Glomerular endothelial cell (primary cell): Measurements from ENCODE around the gene SMTNL2. TPM values are rescaled to one million over a fixed set of nuclear protein-coding genes. Genes with fewer than 3 reads are reported as not detected.

Experiments
- total RNA-seq: library from RNA; depleted of rRNA; stranded (reverse); fragments of >200 nt; gene quantifications from 2 replicates; pipeline ENCODE4 v1.2.3, GENCODE V29; 2015

Gene SMTNL2
- total RNA-seq, 1 donor from 2014 or later, result not detected

Other genes with a start within 250 kb of the SMTNL2 start
- gene UBE2G1, start 217.9 kb upstream of the SMTNL2 start, total RNA-seq, result 60.0 and 79.8 TPM in 2 replicates
- gene SPNS3, start 150.6 kb upstream of the SMTNL2 start, total RNA-seq, result 0.23 and 0.24 TPM in 2 replicates
- gene SPNS2, start 85.6 kb upstream of the SMTNL2 start, total RNA-seq, result 69.1 and 92.0 TPM in 2 replicates
- 65.0 and 84.7 TPM in 2 replicates for gene MYBBP1A, start 29.1 kb upstream of the SMTNL2 start, total RNA-seq
- gene GGT6, start 24.0 kb upstream of the SMTNL2 start, total RNA-seq, result not detected in 2 replicates
- not detected in 2 replicates for gene ALOX15, start 57.1 kb downstream of the SMTNL2 start, total RNA-seq
- 21.8 and 25.5 TPM in 2 replicates for gene PELP1, start 119.6 kb downstream of the SMTNL2 start, total RNA-seq
- 11.6 and 13.0 TPM in 2 replicates for gene ARRB2, start 126.1 kb downstream of the SMTNL2 start, total RNA-seq
- gene MED11, start 146.9 kb downstream of the SMTNL2 start, total RNA-seq, result 22.6 and 32.6 TPM in 2 replicates
- 0.06 and 0.15 TPM in 2 replicates for gene ZMYND15, start 155.3 kb downstream of the SMTNL2 start, total RNA-seq
- 18.0 and 18.5 TPM in 2 replicates for gene CXCL16, start 155.4 kb downstream of the SMTNL2 start, total RNA-seq
- gene TM4SF5, start 187.4 kb downstream of the SMTNL2 start, total RNA-seq, result not detected in 2 replicates
- 0.44 TPM in 1 of 2 replicates, not detected in the other for gene VMO1, start 201.8 kb downstream of the SMTNL2 start, total RNA-seq
- not detected in 2 replicates for gene GLTPD2, start 204.4 kb downstream of the SMTNL2 start, total RNA-seq
- gene PSMB6, start 211.6 kb downstream of the SMTNL2 start, total RNA-seq, result 143 and 209 TPM in 2 replicates
- gene PLD2, start 222.6 kb downstream of the SMTNL2 start, total RNA-seq, result 33.5 and 36.9 TPM in 2 replicates
- 51.0 and 74.7 TPM in 2 replicates for gene MINK1, start 248.8 kb downstream of the SMTNL2 start, total RNA-seq